Cardiac muscle cell (in vitro differentiated cells and primary cell): ENCODE results near the gene DIAPH1. TPM values are rescaled to one million over a fixed set of nuclear protein-coding genes. Genes with fewer than 3 reads are reported as not detected.

ENCODE experiments used
- DNase-seq, 2 donors: peaks; one replicate each; pipeline versions ENCODE4 v3.0.0 to v3.0.0-alpha.2; 2010 to 2017; ENCODE audit warnings: low read depth in 1 of 2, low spot score in 1 of 2
- H3K27ac ChIP-seq: fragments of 200-600 bp; sonication (generic); 2 replicates; pipeline ENCODE4 v1.5.1; 2016
- H3K27me3 ChIP-seq: fragments of 200-600 bp; sonication (generic); 2 replicates; pipeline ENCODE4 v1.6.0; 2016; ENCODE audit warnings: control low read depth
- H3K36me3 ChIP-seq: fragments of 200-600 bp; sonication (generic); 2 replicates; pipeline ENCODE4 v1.5.1; 2016; ENCODE audit warnings: control low read depth
- H3K4me1 ChIP-seq: fragments of 200-600 bp; sonication (generic); 2 replicates; pipeline ENCODE4 v1.8.1; 2017; ENCODE audit warnings: low read depth, mild to moderate bottlenecking, mixed run types
- H3K4me3 ChIP-seq: fragments of 200-600 bp; sonication (generic); 2 replicates; pipeline ENCODE4 v1.5.1; 2016; ENCODE audit warnings: mild to moderate bottlenecking
- H3K9me3 ChIP-seq: fragments of 200-600 bp; sonication (generic); 2 replicates; pipeline ENCODE4 v1.5.1; 2017; ENCODE audit warnings: low read depth, mild to moderate bottlenecking, control low read depth
- CTCF ChIP-seq: IDR thresholded peaks from 2 replicates; pipeline ENCODE4 v1.5.1; 2012; ENCODE audit warnings: low read depth, mild to moderate bottlenecking, low read length
- polyA plus RNA-seq: library from polyadenylated mRNA; unstranded; fragments of >200 nt; fragmentation: Nextera tagmentation; extraction: Ambion mirVana; gene quantifications from 2 replicates; pipeline ENCODE4 v1.2.1, GENCODE V29; 2016
- total RNA-seq: library from RNA; depleted of rRNA; stranded (reverse); fragments of >200 nt; gene quantifications from 2 replicates; pipeline ENCODE4 v1.2.3, GENCODE V29; 2016

DIAPH1 gene
- total and polyA plus RNA-seq, 2 experiments from 2014 or later: 24.0 to 24.4 TPM

GRCh38 chr5:141590127-141590526 is 28.7 kb downstream of the DIAPH1 start:
- Histone ChIP-seq H3K27me3 (no peaks in the 10 kb centered on the region), H3K36me3 (peaks cover 18% of the 10 kb centered on the region), H3K4me1 (no peaks in the 10 kb centered on the region), H3K9me3 (no peaks in the 10 kb centered on the region), H3K27ac (no peak overlapping the region), H3K4me3 (no peak overlapping the region)
- DNase-seq: no peak
- TF ChIP-seq CTCF: no peak

GRCh38 chr5:141586246-141586645 is 32.6 kb downstream of the DIAPH1 start:
- no peak overlapping the region for H3K4me3 ChIP-seq
- DNase-seq: no peak
- no peaks in the 10 kb centered on the region for H3K4me1 ChIP-seq
- H3K27me3 ChIP-seq: no peaks in the 10 kb centered on the region
- H3K36me3 ChIP-seq: peaks cover 46% of the 10 kb centered on the region
- no peaks in the 10 kb centered on the region for H3K9me3 ChIP-seq
- H3K27ac ChIP-seq: no peak overlapping the region
- TF ChIP-seq CTCF: no peak

DNA sequence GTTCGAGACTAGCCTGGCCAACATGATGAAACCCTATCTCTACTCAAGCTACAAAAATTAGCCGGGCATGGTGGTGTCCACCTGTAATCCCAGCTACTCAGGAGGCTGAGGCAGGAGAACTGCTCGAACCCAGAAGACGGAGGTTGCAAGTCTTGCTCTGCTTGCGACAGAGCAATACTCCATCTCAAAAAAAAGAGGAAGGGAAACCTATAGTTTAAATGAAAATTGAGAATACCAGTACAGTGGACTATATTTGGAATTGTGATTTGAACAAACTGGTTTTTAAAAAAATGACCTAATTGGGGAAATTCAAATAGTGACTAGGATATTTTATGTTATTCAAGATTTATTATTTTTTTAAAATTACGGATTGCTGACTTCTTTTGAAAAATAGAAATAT is 33.2 kb downstream of the DIAPH1 start:
- Histone ChIP-seq H3K27me3 (no peaks in the 10 kb centered on the region), H3K36me3 (peaks cover 53% of the 10 kb centered on the region)
- DNase-seq: no peak

DNA sequence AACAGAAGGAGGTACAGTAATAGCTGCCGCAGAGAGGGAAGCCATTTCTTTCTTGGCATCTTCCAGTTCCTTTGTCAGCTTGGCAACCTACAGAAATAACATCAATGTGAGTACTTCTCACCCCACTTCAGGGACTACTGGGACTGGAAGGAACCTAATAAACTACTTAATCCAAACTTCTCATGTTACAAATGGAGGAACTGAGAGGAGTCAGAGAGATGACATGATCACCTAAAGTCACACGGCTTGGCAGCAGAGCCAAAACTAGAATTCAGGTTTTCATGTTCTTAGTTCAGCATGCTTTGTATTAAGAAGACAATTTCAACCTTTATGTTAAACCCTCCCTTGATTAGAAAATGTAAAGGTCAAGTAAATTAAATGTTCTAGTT is 44.7 kb downstream of the DIAPH1 start:
- peaks cover 46% of the 10 kb centered on the region for H3K36me3 ChIP-seq
- H3K9me3 ChIP-seq: no peaks in the 10 kb centered on the region
- TF ChIP-seq CTCF: no peak
- no peak overlapping the region for H3K27ac ChIP-seq
- no peaks in the 10 kb centered on the region for H3K27me3 ChIP-seq
- H3K4me1 ChIP-seq: no peaks in the 10 kb centered on the region
- DNase-seq: no peak
- no peak overlapping the region for H3K4me3 ChIP-seq

More for the DNA sequence above, 33.2 kb downstream of the DIAPH1 start:
- Histone ChIP-seq H3K27ac (no peak overlapping the region), H3K4me1 (no peaks in the 10 kb centered on the region), H3K4me3 (no peak overlapping the region), H3K9me3 (no peaks in the 10 kb centered on the region)
- no peak for TF ChIP-seq CTCF

DNA sequence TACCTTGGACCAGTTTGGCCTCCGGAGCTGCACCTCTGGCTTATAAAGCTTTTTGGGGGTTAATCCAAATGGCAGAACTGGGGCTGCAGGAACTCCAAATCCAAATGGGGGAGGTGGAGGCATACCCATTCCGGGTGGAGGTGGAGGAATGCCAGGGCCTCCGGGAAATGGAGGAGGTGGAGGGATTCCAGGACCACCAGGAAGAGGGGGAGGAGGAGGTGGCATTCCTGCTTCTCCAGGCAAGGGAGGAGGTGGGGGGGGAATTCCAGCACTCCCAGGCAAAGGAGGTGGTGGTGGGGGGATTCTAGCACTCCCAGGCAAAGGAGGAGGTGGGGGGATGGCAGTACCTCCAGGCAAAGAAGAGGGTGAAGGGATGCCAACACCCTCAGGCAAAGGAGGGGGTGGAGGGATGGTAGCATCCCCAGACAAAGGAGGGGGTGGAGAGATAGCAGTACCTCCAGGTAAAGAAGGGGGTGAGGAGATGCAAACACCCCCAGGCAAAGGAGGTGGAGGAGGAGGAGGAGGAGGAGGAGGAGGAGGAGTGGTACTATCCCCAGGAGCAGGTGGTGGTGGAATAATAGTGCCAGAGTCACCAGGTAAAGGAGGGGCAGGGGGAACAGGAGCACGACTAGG is 45.2 kb downstream of the DIAPH1 start:
- Histone ChIP-seq H3K4me1 (no peaks in the 10 kb centered on the region), H3K36me3 (peaks cover 41% of the 10 kb centered on the region), H3K4me3 (no peak overlapping the region), H3K27me3 (no peaks in the 10 kb centered on the region), H3K27ac (no peak overlapping the region), H3K9me3 (no peaks in the 10 kb centered on the region)
- no peak for DNase-seq
- TF ChIP-seq CTCF: no peak
